Neural cell (in vitro differentiated cells): ENCODE results near the gene CCDC144A.
"Not testable (repeated sequence)": the region's sequence is repeated elsewhere in the genome, so short reads cannot be mapped to it uniquely, and the experiment has no call there.

Experiments
- EP300 ChIP-seq: fragments of 450-650 bp; conservative IDR thresholded peaks from 2 replicates; pipeline ENCODE4 v1.6.1; 2014; ENCODE audit warnings: antibody characterized with exemption, mild to moderate bottlenecking, moderate library complexity; ENCODE audit not compliant: poor library complexity, severe bottlenecking
- MXI1 ChIP-seq: fragments of 450-650 bp; conservative IDR thresholded peaks from 2 replicates; pipeline ENCODE4 v1.6.1; 2014; ENCODE audit warnings: antibody characterized with exemption, mild to moderate bottlenecking; ENCODE audit not compliant: poor library complexity, severe bottlenecking
- POLR2AphosphoS5 ChIP-seq: IDR thresholded peaks from 2 replicates; pipeline ENCODE4 v1.6.1; 2012
- RAD21 ChIP-seq: fragments of 450-650 bp; conservative IDR thresholded peaks from 2 replicates; pipeline ENCODE4 v1.6.1; 2014; ENCODE audit warnings: antibody characterized with exemption, mild to moderate bottlenecking, moderate library complexity
- SMC3 ChIP-seq: fragments of 450-650 bp; conservative IDR thresholded peaks from 2 replicates; pipeline ENCODE4 v1.6.1; 2014; ENCODE audit warnings: antibody characterized with exemption, mild to moderate bottlenecking, moderate library complexity; ENCODE audit not compliant: poor library complexity
- TAF1 ChIP-seq: IDR thresholded peaks from 2 replicates; pipeline ENCODE4 v1.6.1; 2012; ENCODE audit warnings: low read depth
- TF ChIP-seq, protein P1 (sequence below): fragments of 450-650 bp; IDR thresholded peaks from 2 replicates; pipeline ENCODE4 v1.5.1; 2014; ENCODE audit warnings: antibody characterized with exemption, mild to moderate bottlenecking, moderate library complexity; ENCODE audit not compliant: poor library complexity, severe bottlenecking

DNA sequence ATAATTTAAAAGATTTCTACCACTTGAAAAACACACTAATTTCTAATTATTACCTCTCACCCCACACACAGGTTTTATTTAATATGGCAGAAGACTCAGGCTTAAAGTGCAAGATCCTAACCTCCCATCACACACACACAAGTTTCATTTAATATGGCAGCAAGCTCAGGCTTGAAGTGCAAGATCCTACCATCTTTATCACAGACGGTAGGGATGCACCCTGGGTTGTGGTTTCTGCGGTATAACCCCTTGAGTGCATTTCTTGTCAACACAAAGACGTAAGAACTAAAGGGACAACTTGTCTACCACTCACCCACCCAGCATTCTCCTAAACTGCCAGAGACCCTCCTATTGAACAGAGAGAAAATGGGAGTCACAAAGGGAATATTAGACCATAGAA, 68.1 kb downstream of the CCDC144A start:
- TF ChIP-seq, protein P1, sequence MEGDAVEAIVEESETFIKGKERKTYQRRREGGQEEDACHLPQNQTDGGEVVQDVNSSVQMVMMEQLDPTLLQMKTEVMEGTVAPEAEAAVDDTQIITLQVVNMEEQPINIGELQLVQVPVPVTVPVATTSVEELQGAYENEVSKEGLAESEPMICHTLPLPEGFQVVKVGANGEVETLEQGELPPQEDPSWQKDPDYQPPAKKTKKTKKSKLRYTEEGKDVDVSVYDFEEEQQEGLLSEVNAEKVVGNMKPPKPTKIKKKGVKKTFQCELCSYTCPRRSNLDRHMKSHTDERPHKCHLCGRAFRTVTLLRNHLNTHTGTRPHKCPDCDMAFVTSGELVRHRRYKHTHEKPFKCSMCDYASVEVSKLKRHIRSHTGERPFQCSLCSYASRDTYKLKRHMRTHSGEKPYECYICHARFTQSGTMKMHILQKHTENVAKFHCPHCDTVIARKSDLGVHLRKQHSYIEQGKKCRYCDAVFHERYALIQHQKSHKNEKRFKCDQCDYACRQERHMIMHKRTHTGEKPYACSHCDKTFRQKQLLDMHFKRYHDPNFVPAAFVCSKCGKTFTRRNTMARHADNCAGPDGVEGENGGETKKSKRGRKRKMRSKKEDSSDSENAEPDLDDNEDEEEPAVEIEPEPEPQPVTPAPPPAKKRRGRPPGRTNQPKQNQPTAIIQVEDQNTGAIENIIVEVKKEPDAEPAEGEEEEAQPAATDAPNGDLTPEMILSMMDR, result not testable (repeated sequence)
- TF ChIP-seq EP300, RAD21, SMC3, POLR2AphosphoS5, MXI1, TAF1: not testable (repeated sequence)
